Heart left ventricle (tissue), 16 donors: Measurements from ENCODE around the gene LLGL2. TPM values are rescaled to one million over a fixed set of nuclear protein-coding genes. Genes with fewer than 3 reads are reported as not detected.

Source experiments
- ATAC-seq, 4 donors: fragments of 200-7000 bp; cut with Tn5 transposase; one replicate each; pipeline ENCODE4 v1.9.1; 2020 to 2022; ENCODE audit warnings: moderate library complexity in 4 of 4, mild to moderate bottlenecking in 3 of 4, moderate number of reproducible peaks in 1 of 4
- DNase-seq, 5 donors: peaks; one replicate each; pipeline ENCODE4 v3.0.0-alpha.2; 2020
- H3K27ac ChIP-seq, 12 donors: fragments of 200-600 bp; sonication (generic) in 4 of 12; one replicate each; pipeline versions ENCODE4 v1.5.0 to v1.8.0; 2016 to 2022; ENCODE audit warnings: mild to moderate bottlenecking in 2 of 12
- H3K27me3 ChIP-seq, 9 donors: fragments of 200-600 bp; sonication (generic) in 2 of 9; one replicate each; pipeline versions ENCODE4 v1.5.1 to v1.8.0; 2016 to 2022; ENCODE audit warnings: mild to moderate bottlenecking in 3 of 9
- H3K36me3 ChIP-seq, 9 donors: fragments of 200-600 bp; sonication (generic) in 2 of 9; one replicate each; pipeline versions ENCODE4 v1.5.0 to v1.8.0; 2018 to 2022; ENCODE audit warnings: mild to moderate bottlenecking in 2 of 9
- H3K4me1 ChIP-seq, 12 donors: fragments of 200-600 bp; sonication (generic) in 4 of 12; one replicate each; pipeline versions ENCODE4 v1.5.0 to v1.8.0; 2016 to 2022; ENCODE audit warnings: mild to moderate bottlenecking in 3 of 12
- H3K4me3 ChIP-seq, 12 donors: fragments of 200-600 bp; sonication (generic) in 4 of 12; one replicate each; pipeline versions ENCODE4 v1.5.0 to v1.8.0; 2017 to 2022; ENCODE audit warnings: mild to moderate bottlenecking in 9 of 12, moderate library complexity in 4 of 12
- H3K9me3 ChIP-seq, 12 donors: fragments of 200-600 bp; sonication (generic) in 4 of 12; one replicate each; pipeline versions ENCODE4 v1.5.0 to v1.8.0; 2016 to 2022; ENCODE audit warnings: mild to moderate bottlenecking in 1 of 12
- CTCF ChIP-seq, 12 donors: fragments of 200-600 bp; sonication (generic) in 4 of 12; IDR thresholded peaks; one replicate each; pipeline versions ENCODE4 v1.5.0 to v1.8.0; 2018 to 2022; ENCODE audit warnings: antibody characterized with exemption in 12 of 12, mild to moderate bottlenecking in 5 of 12
- POLR2A ChIP-seq, 2 donors: fragments of 450-650 bp; IDR thresholded peaks; one replicate each; pipeline ENCODE4 v1.6.1; 2017; ENCODE audit warnings: antibody characterized with exemption in 2 of 2, mild to moderate bottlenecking in 2 of 2, moderate library complexity in 2 of 2
- WGBS, 4 donors: extraction: QIAGEN DNeasy Blood & Tissue Kit in 2 of 4; methylation state at CpG; one replicate each; pipeline versions ENCODE4 v1.1.5 to v1.1.7; 2013 to 2018; 5-methylcytosine and 5-hydroxymethylcytosine counted together
- intact Hi-C, 10 donors: fragments of 100-400 bp; cut with DNase I; formaldehyde crosslinking; loops; one replicate each; pipeline versions ENCODE4 v1.11.1 to v1.14.2; 2022
- polyA plus RNA-seq, 2 donors: library from polyadenylated mRNA; stranded (reverse); fragments of 200-250 nt; gene quantifications; one replicate each; pipeline ENCODE4 v1.2.3, GENCODE V29; 2013
- total RNA-seq, 9 donors: library from RNA; depleted of rRNA in 2 of 9; stranded (reverse); fragments of >200 nt in 2 of 9; fragmentation: NEBNext Ultra II Directional in 3 of 9; extraction: Animal tissue kit (Norgen Biotek cat#: 25700) in 3 of 9; gene quantifications; one replicate each; pipeline versions ENCODE4 v1.1.0 to v1.2.4, GENCODE V29; 2016 to 2023
- donor health status: ischemic (EF 13 %, LVEDD 7.1; RV severe dilation, severe dysfunction).
- donor health status: healthy with polysubstance abuse.
- donor health status: DM: no; HTN: yes; CAD: no.
- donor health status: DM: no; HTN: no; CAD: no.
- donor health status: ischemic (EF 25% LVEDD 6.9; RV normal size, moderate dysfunction).
- donor health status: ischemic (EF 25% LVEDD 5.7; RV mildly dilated, moderate dysfunction).
- donor health status: healthy.
- donor health status: DM: yes; HTN: yes; CAD: no.
- donor health status: ischemic (EF 35%, LVEDD 5.7; RV mildly dilated, moderate dysfunction).
- donor health status: nonischemic (EF 11% LVEDD 7.7; RV severe dilation, severe dysfunction).
- donor health status: DM: yes; HTN: yes; CAD: no.
- donor health status: PGD.
- donor health status: ischemic (EF 29% LVEDD 5.4; RV normal size, mild dysfunction).
- donor health status: nonischemic (EF 23%, LVEDD 6.1; RV moderate dilation, normal function).

Gene LLGL2
- total and polyA plus RNA-seq, 11 donors = 1.8 to 8.1 (median 3.6) TPM

- ATAC-seq = peak in 2 of 4 donors; percentile 11 to 27
- peaks cover 0 to 29% (median 14%) of the 10 kb centered on the region in 12 donors for H3K4me1 ChIP-seq
- H3K4me3 ChIP-seq = peak overlapping the region; percentile 34 to 92 (median 75)
- 3 to 4% (median 3%) methylated on average over 19 to 49 of the region's 49 CpGs for WGBS, 4 donors
- DNase-seq = peak in 4 of 5 donors; percentile 56 to 82 (median 62)
- peaks cover 0 to 4% (median 0%) of the 10 kb centered on the region in 9 donors for H3K36me3 ChIP-seq
- H3K27ac ChIP-seq = peak overlapping the region; percentile 85 to 98 (median 95)
- no peaks in the 10 kb centered on the region for H3K27me3 ChIP-seq
- intact Hi-C loops = loop anchor here in 9 of 10 donors (1.0 to 10.0 kb wide), 10 partner anchors 61 to 316 kb away; partner anchors contain the start of genes CASKIN2 (in 6 of the 9), TSEN54 (in 5 of the 9), LLGL2 (in 3 of the 9) and MIF4GD (in 1 of the 9)
- H3K9me3 ChIP-seq = no peaks in the 10 kb centered on the region
- TF ChIP-seq POLR2A (IDR thresholded peaks at IDR 0.05) = no peak
- no peak for TF ChIP-seq CTCF (IDR thresholded peaks at IDR 0.05)
Measured at GRCh38 chr17:75588596-75589011, 63.1 kb downstream of the LLGL2 start.

DNA sequence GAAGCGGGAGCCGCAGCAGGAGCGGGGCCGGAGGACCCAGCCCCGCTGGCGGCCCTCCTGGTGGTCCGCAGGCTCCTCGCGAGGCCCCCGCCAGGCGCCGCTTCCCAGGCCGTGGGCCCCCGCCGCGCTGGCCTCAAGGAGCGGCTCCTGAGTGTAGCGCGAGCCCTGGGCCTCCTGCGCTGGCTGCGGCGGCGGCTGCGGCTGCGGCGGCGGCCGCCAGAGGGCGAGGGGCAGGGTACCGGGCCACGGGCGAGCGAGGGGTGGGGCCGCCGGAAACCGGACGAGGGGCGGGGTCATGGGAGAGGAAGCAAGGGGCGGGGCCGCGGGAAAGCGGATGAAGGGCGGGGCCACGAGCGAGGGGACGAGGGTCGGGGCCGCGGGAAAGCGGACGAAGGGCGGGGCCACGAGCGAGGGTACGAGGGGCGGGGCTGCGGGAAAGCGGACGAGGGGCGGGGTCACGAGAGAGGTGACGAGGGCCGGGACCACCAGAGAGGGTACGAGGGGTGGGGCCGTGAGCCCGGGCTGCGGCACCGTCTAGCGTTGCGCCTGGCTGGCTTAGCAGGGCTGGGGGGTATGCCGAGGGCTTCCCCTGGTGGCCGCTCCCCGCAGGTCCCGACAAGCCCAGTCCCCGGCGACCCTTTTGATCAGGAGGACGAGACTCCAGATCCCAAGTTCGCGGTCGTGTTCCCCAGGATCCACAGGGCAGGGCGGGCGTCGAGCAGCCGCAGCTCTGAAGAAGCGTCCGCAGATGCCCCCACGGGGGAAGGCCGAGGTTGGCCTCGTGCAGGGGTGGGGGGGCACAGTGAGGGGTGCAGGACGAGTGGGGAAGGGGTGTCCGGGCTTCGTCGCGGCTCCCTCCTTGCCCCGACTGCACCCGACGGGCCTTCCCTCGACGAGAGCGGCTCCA is 63.8 kb downstream of the LLGL2 start:
- H3K4me1 ChIP-seq = peaks cover 0 to 29% (median 14%) of the 10 kb centered on the region in 12 donors
- no peaks in the 10 kb centered on the region for H3K27me3 ChIP-seq
- peak overlapping the region; percentile 85 to 98 (median 95) for H3K27ac ChIP-seq
- WGBS, 4 donors = 7 to 15% (median 9%) methylated on average over 56 to 100 of the region's 100 CpGs
- TF ChIP-seq CTCF (IDR thresholded peaks at IDR 0.05) (peak; percentile 20 to 89 (median 64)), POLR2A (IDR thresholded peaks at IDR 0.05) (peak in 1 of 2 donors; percentile 67)
- H3K9me3 ChIP-seq = no peaks in the 10 kb centered on the region
- H3K36me3 ChIP-seq = peaks cover 0 to 4% (median 0%) of the 10 kb centered on the region in 9 donors
- intact Hi-C loops = loop anchor here in 9 of 10 donors (1.0 to 10.0 kb wide), 10 partner anchors 62 to 317 kb away; partner anchors contain the start of genes CASKIN2 (in 6 of the 9), TSEN54 (in 5 of the 9), LLGL2 (in 3 of the 9) and MIF4GD (in 1 of the 9)
- ATAC-seq = peak; percentile 89 to 95 (median 90)
- peak overlapping the region; percentile 34 to 92 (median 75) for H3K4me3 ChIP-seq
- peak; percentile 96 to 98 (median 98) for DNase-seq

GRCh38 chr17:75589919-75590303 is 64.4 kb downstream of the LLGL2 start:
- 63 to 68% (median 67%) methylated on average over 20 to 29 of the region's 29 CpGs for WGBS, 4 donors
- peak overlapping the region; percentile 44 to 98 (median 92) for H3K27ac ChIP-seq
- DNase-seq = peak in 2 of 5 donors; percentile 30 to 69
- no peak for TF ChIP-seq POLR2A (IDR thresholded peaks at IDR 0.05)
- TF ChIP-seq CTCF (IDR thresholded peaks at IDR 0.05) = no peak
- intact Hi-C loops = loop anchor here in 9 of 10 donors (1.0 to 10.0 kb wide), 11 partner anchors 63 to 318 kb away; partner anchors contain the start of genes CASKIN2 (in 6 of the 9), TSEN54 (in 5 of the 9), LLGL2 (in 3 of the 9) and MIF4GD (in 1 of the 9)
- no peaks in the 10 kb centered on the region for H3K27me3 ChIP-seq
- no peaks in the 10 kb centered on the region for H3K9me3 ChIP-seq
- H3K4me1 ChIP-seq = peaks cover 0 to 29% (median 14%) of the 10 kb centered on the region in 12 donors
- no peak for ATAC-seq
- peaks cover 0 to 4% (median 0%) of the 10 kb centered on the region in 9 donors for H3K36me3 ChIP-seq
- H3K4me3 ChIP-seq = peak overlapping the region; percentile 20 to 92 (median 75)
